GM10266 (cell line): ENCODE results near the gene PRKG1.

Experiments used
- DNase-seq: peaks from one replicate; pipeline ENCODE4 v3.0.0; 2012; ENCODE audit errors: extremely low spot score
- CTCF ChIP-seq: IDR thresholded peaks from 2 replicates; pipeline ENCODE4 v1.5.1; 2012; ENCODE audit warnings: mild to moderate bottlenecking, low read depth; ENCODE audit not compliant: control insufficient read depth, insufficient read depth; ENCODE audit errors: missing control alignments

Gene PRKG1

GRCh38 chr10:51624013-51624412 is 549.7 kb downstream of the PRKG1 start:
- no peak for DNase-seq
- no peak for TF ChIP-seq CTCF

- no peak for DNase-seq
- TF ChIP-seq CTCF: no peak
Measured at GRCh38 chr10:51629934-51630639, 555.8 kb downstream of the PRKG1 start.

GRCh38 chr10:51630640-51631005 is 556.3 kb downstream of the PRKG1 start:
- TF ChIP-seq CTCF: no peak
- no peak for DNase-seq

- no peak for DNase-seq
Measured at GRCh38 chr10:51635436-51635835, 561.1 kb downstream of the PRKG1 start.

GRCh38 chr10:51638211-51638610 is 563.9 kb downstream of the PRKG1 start:
- TF ChIP-seq CTCF: no peak
- DNase-seq: no peak

More at GRCh38 chr10:51635436-51635835, 561.1 kb downstream of the PRKG1 start:
- no peak for TF ChIP-seq CTCF

- DNase-seq: no peak
- TF ChIP-seq CTCF: no peak
Measured at GRCh38 chr10:51638737-51639136, 564.5 kb downstream of the PRKG1 start.

- no peak for TF ChIP-seq CTCF
- DNase-seq: no peak
Measured at GRCh38 chr10:51640120-51640819, 566.0 kb downstream of the PRKG1 start.
